ENCODE data around the gene TMEM41B.

The TMEM41B gene

DNA sequence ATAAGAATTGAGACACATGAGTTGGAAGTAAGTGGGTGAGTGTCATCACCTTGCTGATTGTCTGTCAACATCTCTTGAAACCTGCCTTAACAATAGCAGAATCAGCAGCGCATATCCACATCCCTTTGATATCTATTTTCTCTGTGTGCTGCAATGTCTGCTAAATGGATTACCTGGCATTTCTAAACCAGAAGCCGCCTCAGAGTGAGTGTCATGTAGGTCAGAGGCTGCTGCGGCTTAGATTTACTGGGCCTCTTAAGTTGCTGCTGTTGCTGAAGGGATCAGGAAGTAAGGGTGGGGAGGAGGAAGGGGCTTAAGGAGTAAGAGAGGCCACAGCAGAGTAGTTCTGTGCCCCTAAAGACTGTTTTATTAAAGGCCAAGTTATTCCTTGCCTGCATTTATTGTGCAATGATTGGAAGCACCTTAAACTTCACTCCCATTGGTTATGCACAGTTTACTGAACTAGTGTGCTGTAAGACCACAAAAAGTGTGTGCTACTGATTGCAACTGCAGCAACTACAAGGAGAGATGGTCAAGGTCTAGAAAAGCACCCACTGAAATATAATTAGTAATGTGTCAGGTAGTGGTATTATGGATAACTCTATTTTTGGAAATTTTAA is 29.8 kb upstream of the TMEM41B start:
- Histone ChIP-seq H3K9me3 (ENCODE audit: low read length) (no peaks in the 10 kb centered on the region), H3K9ac (ENCODE audit: low read length) (no peak overlapping the region), H3K27ac (ENCODE audit: low read depth, low read length, poor library complexity, severe bottlenecking) (no peak overlapping the region), H3K79me2 (ENCODE audit: insufficient read depth, low read length) (no peaks in the 10 kb centered on the region), H2AFZ (ENCODE audit: low read length) (no peak overlapping the region), H3K4me3 (ENCODE audit: low read depth, low read length, poor library complexity, severe bottlenecking) (no peak overlapping the region), H3K36me3 (ENCODE audit: insufficient read depth, low read length) (no peaks in the 10 kb centered on the region), H4K20me1 (ENCODE audit: insufficient read depth, low read length) (no peaks in the 10 kb centered on the region), H3K9me2 (ENCODE audit: low read depth, low read length) (no peaks in the 10 kb centered on the region), H3K27me3 (ENCODE audit: insufficient read depth, low read length) (0 out of 2 replicates have a peak, but pooled peaks cover 3% of the 10 kb centered on the region), H3K4me1 (ENCODE audit: insufficient read depth, low read length, severe bottlenecking) (no peaks in the 10 kb centered on the region), H3K4me2 (ENCODE audit: low read length) (no peak overlapping the region), H3F3A (ENCODE audit: insufficient read depth, low read length) (no peaks in the 10 kb centered on the region)
- TF ChIP-seq, protein P1, sequence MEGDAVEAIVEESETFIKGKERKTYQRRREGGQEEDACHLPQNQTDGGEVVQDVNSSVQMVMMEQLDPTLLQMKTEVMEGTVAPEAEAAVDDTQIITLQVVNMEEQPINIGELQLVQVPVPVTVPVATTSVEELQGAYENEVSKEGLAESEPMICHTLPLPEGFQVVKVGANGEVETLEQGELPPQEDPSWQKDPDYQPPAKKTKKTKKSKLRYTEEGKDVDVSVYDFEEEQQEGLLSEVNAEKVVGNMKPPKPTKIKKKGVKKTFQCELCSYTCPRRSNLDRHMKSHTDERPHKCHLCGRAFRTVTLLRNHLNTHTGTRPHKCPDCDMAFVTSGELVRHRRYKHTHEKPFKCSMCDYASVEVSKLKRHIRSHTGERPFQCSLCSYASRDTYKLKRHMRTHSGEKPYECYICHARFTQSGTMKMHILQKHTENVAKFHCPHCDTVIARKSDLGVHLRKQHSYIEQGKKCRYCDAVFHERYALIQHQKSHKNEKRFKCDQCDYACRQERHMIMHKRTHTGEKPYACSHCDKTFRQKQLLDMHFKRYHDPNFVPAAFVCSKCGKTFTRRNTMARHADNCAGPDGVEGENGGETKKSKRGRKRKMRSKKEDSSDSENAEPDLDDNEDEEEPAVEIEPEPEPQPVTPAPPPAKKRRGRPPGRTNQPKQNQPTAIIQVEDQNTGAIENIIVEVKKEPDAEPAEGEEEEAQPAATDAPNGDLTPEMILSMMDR (IDR thresholded peaks at IDR 0.05; ENCODE audit: low read length) = no peak
- TF ChIP-seq EZH2 (IDR thresholded peaks at IDR 0.05; ENCODE audit: borderline replicate concordance, low read length) = no peak

DNA sequence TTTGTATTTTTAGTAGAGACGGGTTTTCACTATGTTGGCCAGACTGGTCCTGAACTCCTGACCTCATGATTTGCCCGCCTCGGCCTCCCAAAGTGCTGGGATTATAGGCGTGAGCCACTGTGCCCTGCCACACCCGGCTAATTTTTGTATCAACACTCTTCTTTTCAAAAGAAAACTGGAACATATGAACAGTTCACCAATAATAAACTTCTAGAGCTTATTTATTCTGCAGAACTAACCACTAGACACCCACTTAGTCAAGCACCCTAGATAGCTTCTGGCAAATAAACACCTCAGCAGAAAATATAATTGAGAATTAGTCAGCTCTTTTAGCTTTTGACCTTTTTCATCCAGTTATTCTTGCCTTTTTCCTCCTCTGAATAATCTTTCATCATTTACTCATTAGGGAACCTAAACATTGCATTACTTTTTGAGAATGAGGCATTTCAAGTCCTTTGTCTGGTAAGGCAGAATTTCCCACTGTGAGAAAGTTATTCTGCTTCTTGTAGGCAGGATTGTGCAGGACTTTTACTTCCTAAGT is 27.3 kb upstream of the TMEM41B start:
- Histone ChIP-seq H3K9me2 (ENCODE audit: low read depth, low read length) (no peaks in the 10 kb centered on the region), H4K20me1 (ENCODE audit: insufficient read depth, low read length) (no peaks in the 10 kb centered on the region), H3K9ac (ENCODE audit: low read length) (no peak overlapping the region), H3K36me3 (ENCODE audit: insufficient read depth, low read length) (no peaks in the 10 kb centered on the region), H3K79me2 (ENCODE audit: insufficient read depth, low read length) (no peaks in the 10 kb centered on the region), H2AFZ (ENCODE audit: low read length) (no peak overlapping the region), H3F3A (ENCODE audit: insufficient read depth, low read length) (no peaks in the 10 kb centered on the region), H3K27ac (ENCODE audit: low read depth, low read length, poor library complexity, severe bottlenecking) (no peak overlapping the region), H3K27me3 (ENCODE audit: insufficient read depth, low read length) (0 out of 2 replicates have a peak, but pooled peaks cover 3% of the 10 kb centered on the region), H3K4me3 (ENCODE audit: low read depth, low read length, poor library complexity, severe bottlenecking) (no peak overlapping the region), H3K4me1 (ENCODE audit: insufficient read depth, low read length, severe bottlenecking) (no peaks in the 10 kb centered on the region), H3K9me3 (ENCODE audit: low read length) (no peaks in the 10 kb centered on the region), H3K4me2 (ENCODE audit: low read length) (no peak overlapping the region)
- TF ChIP-seq, protein P1 (IDR thresholded peaks at IDR 0.05; ENCODE audit: low read length) = no peak
- no peak for TF ChIP-seq EZH2 (IDR thresholded peaks at IDR 0.05; ENCODE audit: borderline replicate concordance, low read length)

DNA sequence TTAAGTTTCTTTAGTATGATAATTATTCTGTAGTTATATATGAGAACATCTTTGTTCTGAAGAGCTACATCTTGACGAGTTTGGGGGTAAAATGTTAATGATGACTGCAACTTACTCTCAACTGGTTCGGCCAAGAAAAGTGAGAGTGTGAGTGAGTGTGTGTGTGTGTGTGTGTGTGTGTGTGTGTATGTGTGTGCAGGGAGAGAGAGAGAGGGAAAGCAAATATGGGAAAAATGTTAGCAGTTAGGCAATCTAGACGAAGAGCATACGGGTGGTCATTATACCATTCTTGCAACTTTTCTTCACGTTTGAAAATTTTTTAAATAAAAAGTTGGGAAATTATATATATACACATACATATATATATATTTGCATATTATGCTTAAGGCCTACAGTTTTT is 18.3 kb upstream of the TMEM41B start:
- Histone ChIP-seq H3K9me2 (ENCODE audit: low read depth, low read length) (no peaks in the 10 kb centered on the region), H3K4me2 (ENCODE audit: low read length) (no peak overlapping the region), H3K27ac (ENCODE audit: low read depth, low read length, poor library complexity, severe bottlenecking) (no peak overlapping the region), H4K20me1 (ENCODE audit: insufficient read depth, low read length) (no peaks in the 10 kb centered on the region), H3F3A (ENCODE audit: insufficient read depth, low read length) (no peaks in the 10 kb centered on the region), H3K27me3 (ENCODE audit: insufficient read depth, low read length) (no peaks in the 10 kb centered on the region), H3K79me2 (ENCODE audit: insufficient read depth, low read length) (no peaks in the 10 kb centered on the region), H2AFZ (ENCODE audit: low read length) (no peak overlapping the region), H3K4me3 (ENCODE audit: low read depth, low read length, poor library complexity, severe bottlenecking) (no peak overlapping the region), H3K9ac (ENCODE audit: low read length) (no peak overlapping the region), H3K4me1 (ENCODE audit: insufficient read depth, low read length, severe bottlenecking) (no peaks in the 10 kb centered on the region), H3K36me3 (ENCODE audit: insufficient read depth, low read length) (no peaks in the 10 kb centered on the region), H3K9me3 (ENCODE audit: low read length) (no peaks in the 10 kb centered on the region; the same call in 1 of the 2 replicates)
- TF ChIP-seq EZH2 (IDR thresholded peaks at IDR 0.05; ENCODE audit: borderline replicate concordance, low read length) = no peak
- TF ChIP-seq, protein P1 (IDR thresholded peaks at IDR 0.05; ENCODE audit: low read length) = no peak

Data from OCI-LY1 (cell line).